ENCODE results near the gene FAM221B. TPM values are rescaled to one million over a fixed set of nuclear protein-coding genes. Genes with fewer than 3 reads are reported as not detected.

The FAM221B gene
- total RNA-seq, 6 experiments from 2014 or later = not detected

DNA sequence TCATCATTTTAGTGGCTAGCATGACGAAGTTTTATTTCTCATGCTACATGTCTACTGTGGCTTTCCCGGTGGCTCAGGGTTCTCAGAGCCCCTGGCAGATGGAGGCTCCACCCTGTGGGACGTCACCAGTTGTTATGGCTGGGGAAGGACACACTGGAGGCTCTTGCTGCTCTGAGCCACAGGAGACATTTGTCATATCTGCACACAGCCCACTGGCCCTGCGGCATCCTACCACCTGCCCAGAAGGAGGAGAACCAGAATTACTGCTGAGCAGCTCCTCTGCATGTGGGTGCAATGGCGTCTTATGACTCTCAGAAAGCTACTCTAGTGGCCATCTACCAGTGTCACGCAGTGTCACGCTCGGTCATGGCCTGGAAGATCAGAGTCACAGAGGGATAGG lies 35.1 kb upstream of the FAM221B start:
- H3K4me3 ChIP-seq = no peak overlapping the region
- H3K9me3 ChIP-seq = no peaks in the 10 kb centered on the region
- H3K27me3 ChIP-seq = no peaks in the 10 kb centered on the region
- intact Hi-C loops (cut with DNase I) = no loop called here
- DNase-seq (peak in 1 of 3 donors; percentile 23), ATAC-seq (no peak)
- no peaks in the 10 kb centered on the region for H3K4me1 ChIP-seq
- H3K27ac ChIP-seq = no peak overlapping the region
- no peaks in the 10 kb centered on the region for H3K36me3 ChIP-seq
- TF ChIP-seq POLR2A (IDR thresholded peaks at IDR 0.05) = no peak
- TF ChIP-seq, protein P1, sequence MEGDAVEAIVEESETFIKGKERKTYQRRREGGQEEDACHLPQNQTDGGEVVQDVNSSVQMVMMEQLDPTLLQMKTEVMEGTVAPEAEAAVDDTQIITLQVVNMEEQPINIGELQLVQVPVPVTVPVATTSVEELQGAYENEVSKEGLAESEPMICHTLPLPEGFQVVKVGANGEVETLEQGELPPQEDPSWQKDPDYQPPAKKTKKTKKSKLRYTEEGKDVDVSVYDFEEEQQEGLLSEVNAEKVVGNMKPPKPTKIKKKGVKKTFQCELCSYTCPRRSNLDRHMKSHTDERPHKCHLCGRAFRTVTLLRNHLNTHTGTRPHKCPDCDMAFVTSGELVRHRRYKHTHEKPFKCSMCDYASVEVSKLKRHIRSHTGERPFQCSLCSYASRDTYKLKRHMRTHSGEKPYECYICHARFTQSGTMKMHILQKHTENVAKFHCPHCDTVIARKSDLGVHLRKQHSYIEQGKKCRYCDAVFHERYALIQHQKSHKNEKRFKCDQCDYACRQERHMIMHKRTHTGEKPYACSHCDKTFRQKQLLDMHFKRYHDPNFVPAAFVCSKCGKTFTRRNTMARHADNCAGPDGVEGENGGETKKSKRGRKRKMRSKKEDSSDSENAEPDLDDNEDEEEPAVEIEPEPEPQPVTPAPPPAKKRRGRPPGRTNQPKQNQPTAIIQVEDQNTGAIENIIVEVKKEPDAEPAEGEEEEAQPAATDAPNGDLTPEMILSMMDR (IDR thresholded peaks at IDR 0.05) = no peak
- 37% methylated on average over 2 of the region's 8 CpGs for WGBS (ENCODE audit: insufficient coverage, low coverage, low lambda C conversion rate, missing lambda C conversion rate)

DNA sequence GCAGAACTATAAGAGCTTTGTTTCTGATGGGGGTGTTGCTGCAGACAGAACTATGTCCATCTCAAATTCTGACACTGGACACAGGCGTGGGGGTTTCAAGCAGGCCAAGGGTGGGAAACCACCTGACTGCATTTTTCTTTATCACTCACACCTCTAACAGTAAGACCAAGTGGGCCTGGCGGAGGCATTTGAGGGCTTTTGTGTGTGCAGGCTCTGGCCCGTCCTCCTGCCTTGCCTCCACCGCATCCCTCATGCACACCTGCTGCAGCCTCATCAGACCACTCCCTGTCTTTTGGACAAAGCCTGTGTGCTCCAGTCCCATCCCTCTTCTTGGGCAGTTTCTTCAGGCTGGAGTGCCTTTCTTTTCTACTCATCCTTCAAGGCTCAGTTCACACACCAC lies 33.8 kb upstream of the FAM221B start:
- H3K4me1 ChIP-seq = no peaks in the 10 kb centered on the region
- no peaks in the 10 kb centered on the region for H3K36me3 ChIP-seq
- no peak overlapping the region for H3K27ac ChIP-seq
- intact Hi-C loops (cut with DNase I) = no loop called here
- DNase-seq = no peak
- no peaks in the 10 kb centered on the region for H3K27me3 ChIP-seq
- no peak overlapping the region for H3K4me3 ChIP-seq
- ATAC-seq = no peak
- WGBS (ENCODE audit: insufficient coverage, low coverage, low lambda C conversion rate, missing lambda C conversion rate) = no CpG with 5 or more reads among the region's 4 CpGs
- no peak for TF ChIP-seq POLR2A (IDR thresholded peaks at IDR 0.05)
- TF ChIP-seq, protein P1 (IDR thresholded peaks at IDR 0.05) = no peak
- no peaks in the 10 kb centered on the region for H3K9me3 ChIP-seq

DNA sequence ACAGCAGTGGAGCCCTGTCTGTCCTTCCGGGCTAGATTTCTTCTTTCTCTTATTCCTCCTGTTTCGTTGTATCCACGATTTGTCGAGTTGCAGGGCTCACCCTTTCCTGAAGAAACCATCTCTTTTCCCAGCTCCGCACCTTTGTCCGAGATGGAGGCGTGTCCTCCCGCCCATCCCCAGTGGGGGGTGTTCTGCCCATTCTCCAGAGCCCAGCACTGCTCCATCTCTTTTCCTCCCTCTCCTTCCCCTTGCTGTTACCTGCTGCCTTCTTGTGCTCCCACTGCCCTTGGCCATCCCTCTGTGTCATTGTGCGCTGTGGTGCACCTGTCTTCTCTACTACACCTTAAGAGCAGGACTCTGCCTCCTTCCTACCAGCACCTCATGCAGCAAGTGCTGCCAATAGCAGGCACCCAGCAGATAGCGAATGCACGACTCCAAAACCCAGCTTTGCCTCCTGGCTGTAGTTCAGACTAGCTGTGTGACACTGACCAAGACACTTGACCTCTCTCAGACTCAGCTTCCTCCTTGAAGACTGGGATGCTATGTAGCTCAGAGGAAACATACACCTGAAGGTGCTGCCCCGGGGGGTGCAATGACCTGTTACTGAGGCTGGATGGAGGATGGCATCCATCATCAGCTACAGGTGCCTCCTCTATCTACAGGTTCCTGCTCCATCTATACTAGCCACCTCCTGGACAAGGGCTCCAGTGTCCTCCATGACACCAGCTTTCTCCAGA lies 32.8 kb upstream of the FAM221B start:
- no peak overlapping the region for H3K4me3 ChIP-seq
- DNase-seq (peak in 1 of 3 donors; percentile 18), ATAC-seq (no peak)
- H3K27me3 ChIP-seq = no peaks in the 10 kb centered on the region
- no peak for TF ChIP-seq POLR2A (IDR thresholded peaks at IDR 0.05)
- TF ChIP-seq, protein P1 (IDR thresholded peaks at IDR 0.05) = no peak
- intact Hi-C loops (cut with DNase I) = no loop called here
- H3K9me3 ChIP-seq = no peaks in the 10 kb centered on the region
- H3K27ac ChIP-seq = no peak overlapping the region
- WGBS (ENCODE audit: insufficient coverage, low coverage, low lambda C conversion rate, missing lambda C conversion rate) = 46% methylated on average over 10 of the region's 12 CpGs
- no peaks in the 10 kb centered on the region for H3K36me3 ChIP-seq
- no peaks in the 10 kb centered on the region for H3K4me1 ChIP-seq

DNA sequence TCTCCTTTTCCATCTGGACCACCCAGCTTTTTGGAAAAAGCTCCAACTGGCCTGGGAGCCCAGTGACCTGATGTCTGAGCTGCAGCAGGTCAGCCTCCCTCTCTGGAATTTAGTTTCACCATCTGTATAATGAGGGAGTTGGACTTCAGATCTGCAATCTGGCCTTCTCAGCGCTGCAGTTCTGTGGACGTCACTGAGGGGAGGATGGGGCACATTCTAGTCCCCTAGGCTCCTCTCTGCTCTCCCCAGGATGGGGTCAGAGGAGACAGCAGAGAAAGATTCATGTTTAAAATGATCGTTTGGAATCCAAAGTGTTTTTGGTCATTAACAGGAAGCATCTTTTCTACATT lies 31.4 kb upstream of the FAM221B start:
- Histone ChIP-seq H3K9me3 (no peaks in the 10 kb centered on the region), H3K27me3 (no peaks in the 10 kb centered on the region), H3K4me3 (no peak overlapping the region), H3K4me1 (no peaks in the 10 kb centered on the region), H3K36me3 (no peaks in the 10 kb centered on the region), H3K27ac (no peak overlapping the region)
- intact Hi-C loops (cut with DNase I) = no loop called here
- no peak for DNase-seq
- no peak for TF ChIP-seq POLR2A (IDR thresholded peaks at IDR 0.05)
- ATAC-seq = no peak
- WGBS (ENCODE audit: insufficient coverage, low coverage, low lambda C conversion rate, missing lambda C conversion rate) = 44% methylated on average over 3 of the region's 3 CpGs

DNA sequence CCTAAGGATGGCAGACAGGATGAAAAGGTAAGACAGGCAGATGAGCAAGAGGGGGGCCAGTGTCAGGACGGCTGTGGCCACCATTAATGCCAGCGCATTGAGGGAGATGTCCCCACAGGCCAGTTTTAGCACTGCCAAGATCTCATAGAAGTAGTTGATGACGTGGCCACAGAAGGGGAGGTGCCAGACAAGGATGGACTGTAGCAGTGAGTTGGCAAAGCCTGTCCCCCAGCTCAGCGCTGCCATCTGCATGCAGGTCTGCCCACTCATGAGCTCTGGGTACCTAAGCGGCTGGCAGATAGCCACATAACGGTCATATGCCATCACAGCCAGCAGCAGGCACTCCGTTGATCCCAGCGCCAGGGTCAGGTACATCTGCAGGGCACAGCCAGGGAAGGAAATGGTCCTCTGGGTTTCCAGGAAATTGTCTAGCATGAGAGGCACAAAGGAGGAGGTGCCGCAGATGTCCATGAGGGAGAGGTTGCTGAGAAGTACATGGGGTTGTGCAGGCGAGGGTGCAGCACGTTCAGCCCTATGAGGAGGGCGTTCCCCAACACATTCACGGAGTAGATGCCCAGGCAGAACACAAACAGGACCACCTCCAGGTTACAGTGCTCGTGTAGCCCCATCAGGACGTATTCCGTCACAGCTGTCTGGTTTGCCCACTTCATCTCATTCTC lies 30.9 kb upstream of the FAM221B start:
- Histone ChIP-seq H3K4me1 (no peaks in the 10 kb centered on the region), H3K27me3 (no peaks in the 10 kb centered on the region), H3K27ac (no peak overlapping the region), H3K9me3 (no peaks in the 10 kb centered on the region), H3K4me3 (no peak overlapping the region), H3K36me3 (no peaks in the 10 kb centered on the region)
- ATAC-seq = peak in 2 of 4 donors; percentile 19 to 32
- DNase-seq = peak in 1 of 3 donors; percentile 37
- no peak for TF ChIP-seq POLR2A (IDR thresholded peaks at IDR 0.05)
- TF ChIP-seq, protein P1 (IDR thresholded peaks at IDR 0.05) = no peak
- WGBS (ENCODE audit: insufficient coverage, low coverage, low lambda C conversion rate, missing lambda C conversion rate) = 68% methylated on average over 3 of the region's 16 CpGs
- intact Hi-C loops (cut with DNase I) = no loop called here
